HEK293T (cell line): ENCODE measurements around the gene MGAT4B.

Experiments
- CTCF ChIA-PET: fragments of 350-600 bp; formaldehyde crosslinking; extraction: SDS; loops from one replicate; lab custom pipeline; 2021; ENCODE audit warnings: antibody characterized with exemption, inconsistent platforms; lab: Yijun Ruan, JAX
- POLR2A ChIA-PET: fragments of 350-600 bp; formaldehyde crosslinking; extraction: SDS; loops from one replicate; lab custom pipeline; 2020; ENCODE audit warnings: antibody characterized with exemption, inconsistent platforms; lab: Yijun Ruan, JAX
- DNase-seq: peaks from one replicate; pipeline ENCODE4 v3.0.0; 2012; ENCODE audit warnings: mixed read lengths; ENCODE audit errors: extremely low spot score
- ARNT ChIP-seq: fragments of 450-650 bp; IDR thresholded peaks from 2 replicates; pipeline ENCODE4 v1.6.1; 2017; ENCODE audit warnings: mild to moderate bottlenecking
- BHLHE40 ChIP-seq: fragments of 450-650 bp; IDR thresholded peaks from 2 replicates; pipeline ENCODE4 v1.6.1; 2016; ENCODE audit warnings: mild to moderate bottlenecking, moderate library complexity, borderline replicate concordance
- CTBP1 ChIP-seq: fragments of 450-650 bp; IDR thresholded peaks from 2 replicates; pipeline ENCODE4 v1.6.1; 2016; ENCODE audit warnings: borderline replicate concordance
- ELF4 ChIP-seq: fragments of 450-650 bp; IDR thresholded peaks from 2 replicates; pipeline ENCODE4 v1.6.1; 2017; ENCODE audit warnings: antibody characterized with exemption
- FOXA1 ChIP-seq: fragments of 450-650 bp; IDR thresholded peaks from 2 replicates; pipeline ENCODE4 v1.6.1; 2016; ENCODE audit warnings: mild to moderate bottlenecking
- FOXK2 ChIP-seq: fragments of 450-650 bp; IDR thresholded peaks from 2 replicates; pipeline ENCODE4 v1.6.1; 2016; ENCODE audit warnings: mild to moderate bottlenecking
- FOXM1 ChIP-seq: fragments of 450-650 bp; IDR thresholded peaks from 2 replicates; pipeline ENCODE4 v1.6.1; 2017; ENCODE audit warnings: mild to moderate bottlenecking, borderline replicate concordance
- HDGF ChIP-seq: fragments of 450-650 bp; IDR thresholded peaks from 2 replicates; pipeline ENCODE4 v1.6.1; 2017; ENCODE audit warnings: antibody characterized with exemption, borderline replicate concordance
- L3MBTL2 ChIP-seq: fragments of 450-650 bp; conservative IDR thresholded peaks from 2 replicates; pipeline ENCODE4 v1.6.1; 2016; ENCODE audit warnings: mild to moderate bottlenecking
- LEF1 ChIP-seq: fragments of 450-650 bp; IDR thresholded peaks from 2 replicates; pipeline ENCODE4 v1.6.1; 2017; ENCODE audit warnings: mild to moderate bottlenecking, borderline replicate concordance
- NFRKB ChIP-seq: fragments of 450-650 bp; IDR thresholded peaks from 2 replicates; pipeline ENCODE4 v1.6.1; 2016; ENCODE audit warnings: mild to moderate bottlenecking, moderate library complexity
- PKNOX1 ChIP-seq: fragments of 450-650 bp; IDR thresholded peaks from 2 replicates; pipeline ENCODE4 v1.6.1; 2016
- SP1 ChIP-seq: fragments of 450-650 bp; IDR thresholded peaks from 2 replicates; pipeline ENCODE4 v1.6.1; 2017
- SUZ12 ChIP-seq: fragments of 450-650 bp; IDR thresholded peaks from 2 replicates; pipeline ENCODE4 v1.6.1; 2016; ENCODE audit warnings: mild to moderate bottlenecking
- TARDBP ChIP-seq: fragments of 450-650 bp; IDR thresholded peaks from 2 replicates; pipeline ENCODE4 v1.6.1; 2016
- ZNF384 ChIP-seq: fragments of 450-650 bp; IDR thresholded peaks from 2 replicates; pipeline ENCODE4 v1.6.1; 2016

The MGAT4B gene

GRCh38 chr5:179799644-179799973 lies 7.1 kb downstream of the MGAT4B start:
- no peak for DNase-seq
- ChIA-PET CTCF (interaction anchor here (0.7 kb wide), 1 partner anchor 37 kb away, joined by 3 read pairs; no protein-coding TSS in a partner anchor), POLR2A (no interaction called here)
- TF ChIP-seq SUZ12: no peak
- no peak for TF ChIP-seq ARNT

GRCh38 chr5:179798771-179799643 lies 7.7 kb downstream of the MGAT4B start:
- DNase-seq: no peak
- no peak for TF ChIP-seq HDGF
- TF ChIP-seq PKNOX1: no peak
- no peak for TF ChIP-seq FOXK2
- no peak for TF ChIP-seq ELF4
- no peak for TF ChIP-seq CTBP1
- no peak for TF ChIP-seq LEF1
- TF ChIP-seq NFRKB: no peak
- no peak for TF ChIP-seq BHLHE40
- TF ChIP-seq FOXA1: no peak
- no peak for TF ChIP-seq ZNF384
- TF ChIP-seq SUZ12: no peak
- no peak for TF ChIP-seq ARNT
- no peak for TF ChIP-seq FOXM1
- no peak for TF ChIP-seq TARDBP
- no peak for TF ChIP-seq SP1
- TF ChIP-seq L3MBTL2: no peak
- ChIA-PET CTCF (interaction anchor here (0.7 kb wide), 1 partner anchor 36 kb away, joined by 3 read pairs; no protein-coding TSS in a partner anchor), POLR2A (interaction anchor here (1.0 kb wide), 1 partner anchor 67 kb away, joined by 3 read pairs; no protein-coding TSS in a partner anchor)

- TF ChIP-seq SP1 (no peak), SUZ12 (no peak), ELF4 (no peak), FOXM1 (no peak), ZNF384 (no peak)
- ChIA-PET CTCF (interaction anchor here (1.0 kb wide), 1 partner anchor 35 kb away, joined by 3 read pairs; no protein-coding TSS in a partner anchor), POLR2A (interaction anchor here (0.9 to 1.0 kb wide), 2 partner anchors 22 to 66 kb away, joined by 3 read pairs; partner anchors contain the start of gene SQSTM1)
- no peak for DNase-seq
These were observed 8.4 kb downstream of the MGAT4B start for GRCh38 chr5:179798144-179798770.

GRCh38 chr5:179797741-179798140 lies 8.9 kb downstream of the MGAT4B start:
- POLR2A ChIA-PET: interaction anchor here (0.9 kb wide), 1 partner anchor 23 kb away, joined by 3 read pairs; the partner anchor contains the start of gene SQSTM1
- TF ChIP-seq PKNOX1: no peak
- no peak for TF ChIP-seq CTBP1
- TF ChIP-seq FOXM1: no peak
- TF ChIP-seq BHLHE40: no peak
- TF ChIP-seq FOXK2: no peak
- no peak for TF ChIP-seq ELF4
- TF ChIP-seq L3MBTL2: no peak
- TF ChIP-seq TARDBP: no peak
- no peak for TF ChIP-seq FOXA1
- TF ChIP-seq SUZ12: no peak
- no peak for TF ChIP-seq HDGF
- TF ChIP-seq SP1: no peak
- no peak for TF ChIP-seq NFRKB
- TF ChIP-seq ZNF384: no peak
- no peak for TF ChIP-seq LEF1
- TF ChIP-seq ARNT: no peak
- CTCF ChIA-PET: interaction anchor here (1.0 kb wide), 1 partner anchor 35 kb away, joined by 3 read pairs; no protein-coding TSS in a partner anchor
- DNase-seq: no peak

- POLR2A ChIA-PET: no interaction called here
- TF ChIP-seq CTBP1 (no peak), SP1 (no peak), NFRKB (no peak), BHLHE40 (no peak), TARDBP (no peak), ZNF384 (no peak), SUZ12 (no peak), ELF4 (no peak), LEF1 (no peak), PKNOX1 (no peak), L3MBTL2 (no peak), FOXK2 (no peak)
- DNase-seq: no peak
- CTCF ChIA-PET: interaction anchor here (0.7 to 1.0 kb wide), 2 partner anchors 34 to 205 kb away, joined by 3 read pairs; no protein-coding TSS in a partner anchor
These were observed 9.6 kb downstream of the MGAT4B start for GRCh38 chr5:179796877-179797608.
